CD4-positive, alpha-beta T cell treated with Interleukin-17A for 4 hours (primary cell): ENCODE data around the gene DPH2.

ENCODE experiments used
- DNase-seq: peaks from one replicate; pipeline ENCODE4 v3.0.0-alpha.2; 2020; ENCODE audit warnings: mixed read lengths

Gene DPH2, protein sequence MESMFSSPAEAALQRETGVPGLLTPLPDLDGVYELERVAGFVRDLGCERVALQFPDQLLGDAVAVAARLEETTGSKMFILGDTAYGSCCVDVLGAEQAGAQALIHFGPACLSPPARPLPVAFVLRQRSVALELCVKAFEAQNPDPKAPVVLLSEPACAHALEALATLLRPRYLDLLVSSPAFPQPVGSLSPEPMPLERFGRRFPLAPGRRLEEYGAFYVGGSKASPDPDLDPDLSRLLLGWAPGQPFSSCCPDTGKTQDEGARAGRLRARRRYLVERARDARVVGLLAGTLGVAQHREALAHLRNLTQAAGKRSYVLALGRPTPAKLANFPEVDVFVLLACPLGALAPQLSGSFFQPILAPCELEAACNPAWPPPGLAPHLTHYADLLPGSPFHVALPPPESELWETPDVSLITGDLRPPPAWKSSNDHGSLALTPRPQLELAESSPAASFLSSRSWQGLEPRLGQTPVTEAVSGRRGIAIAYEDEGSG

DNA sequence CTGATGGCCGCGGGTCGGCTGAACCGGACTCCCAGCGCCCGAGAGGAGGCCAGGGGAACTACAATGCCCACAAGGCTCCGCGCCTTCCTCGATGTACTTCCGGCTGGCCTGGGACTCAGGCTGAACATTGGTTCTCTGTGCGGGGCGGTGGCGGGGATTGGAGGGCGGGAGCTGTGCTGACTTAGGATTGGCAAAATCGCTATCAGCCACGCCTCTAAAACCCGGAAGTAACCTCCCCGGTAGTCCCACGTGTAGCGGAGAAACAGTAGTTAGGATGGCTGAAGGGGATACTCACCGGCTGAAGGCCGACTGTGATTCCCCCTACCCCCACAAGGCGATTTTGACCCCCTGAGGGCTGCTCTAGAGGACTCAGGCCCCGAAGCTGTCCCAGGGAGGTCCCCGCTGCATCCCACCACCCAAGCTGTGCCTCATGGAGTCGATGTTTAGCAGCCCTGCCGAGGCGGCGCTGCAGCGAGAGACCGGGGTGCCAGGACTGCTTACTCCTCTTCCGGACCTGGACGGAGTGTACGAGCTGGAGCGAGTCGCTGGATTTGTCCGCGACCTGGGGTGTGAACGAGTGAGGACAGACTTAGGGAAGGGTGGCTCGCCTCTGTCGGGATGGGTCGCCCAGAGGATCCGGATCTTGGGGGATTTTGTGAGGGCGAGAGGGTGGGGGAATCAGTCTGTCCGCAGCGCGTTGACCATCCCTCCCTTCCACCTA lies at the start of gene DPH2:
Gene DPH2 (plus strand): TSS at position 265 of the 721 bp plus-strand sequence. CDS start 166 bp downstream, at position 431.
- DNase-seq: peak; percentile 96

DNA sequence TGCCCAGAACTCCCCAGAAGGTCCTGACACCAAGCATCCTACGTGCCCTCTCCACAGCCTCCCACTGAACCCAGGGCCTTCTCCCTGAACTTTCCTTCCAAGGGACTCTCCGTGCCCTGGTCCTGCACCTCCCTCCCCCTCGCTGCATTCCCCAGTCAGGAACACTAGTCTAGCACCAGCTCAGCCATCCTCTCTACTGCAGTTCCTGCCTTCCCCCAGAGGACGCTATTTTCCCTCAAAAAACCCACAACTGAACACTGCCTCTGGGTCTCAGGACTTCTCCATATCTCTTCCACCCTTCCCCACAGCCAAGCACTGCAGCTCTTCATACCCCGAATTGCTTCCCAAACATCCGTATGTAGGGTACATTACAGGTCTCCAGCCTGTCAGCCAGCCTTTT lies 48.8 kb upstream of the DPH2 start:
- no peak for DNase-seq

DNA sequence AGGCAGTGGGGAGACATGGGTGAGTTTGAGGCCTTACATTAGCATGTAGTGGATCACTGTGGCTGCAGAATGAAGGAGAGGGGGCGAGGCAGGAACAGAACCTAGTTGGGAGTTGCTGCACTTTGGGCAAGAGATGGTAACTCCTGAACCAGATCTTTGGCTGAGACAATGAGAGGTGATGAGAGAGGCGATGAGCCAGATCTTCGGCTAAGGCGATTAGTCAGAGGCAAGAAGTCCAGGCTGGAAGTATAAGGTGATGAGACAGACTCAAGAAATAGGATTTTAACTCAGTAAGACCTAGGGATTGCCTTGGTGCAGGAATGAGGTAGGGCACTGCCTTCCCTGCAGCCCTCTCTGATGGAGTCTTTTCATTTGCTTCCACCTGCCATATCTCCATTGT lies 45.3 kb upstream of the DPH2 start:
- DNase-seq: no peak

DNA sequence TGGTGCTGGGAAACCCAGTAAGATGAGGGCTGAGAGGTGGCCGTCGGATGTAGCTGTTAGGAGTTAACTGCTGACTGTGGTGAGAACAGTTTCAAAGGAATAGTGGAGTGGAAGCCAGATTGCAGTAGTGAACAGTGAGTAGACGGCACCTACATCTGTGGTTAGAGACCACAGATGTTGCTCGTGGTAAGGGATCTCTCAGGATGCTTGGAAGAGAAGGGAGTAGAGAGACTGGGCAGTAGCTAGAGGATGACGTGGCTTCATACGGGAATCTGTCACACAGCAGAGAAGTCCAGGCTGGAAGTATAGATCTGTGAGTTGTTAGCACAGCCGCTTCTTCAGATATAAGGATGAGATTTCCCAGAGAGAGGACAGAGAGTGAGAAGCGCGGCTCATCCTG lies 44.0 kb upstream of the DPH2 start:
- DNase-seq: no peak

DNA sequence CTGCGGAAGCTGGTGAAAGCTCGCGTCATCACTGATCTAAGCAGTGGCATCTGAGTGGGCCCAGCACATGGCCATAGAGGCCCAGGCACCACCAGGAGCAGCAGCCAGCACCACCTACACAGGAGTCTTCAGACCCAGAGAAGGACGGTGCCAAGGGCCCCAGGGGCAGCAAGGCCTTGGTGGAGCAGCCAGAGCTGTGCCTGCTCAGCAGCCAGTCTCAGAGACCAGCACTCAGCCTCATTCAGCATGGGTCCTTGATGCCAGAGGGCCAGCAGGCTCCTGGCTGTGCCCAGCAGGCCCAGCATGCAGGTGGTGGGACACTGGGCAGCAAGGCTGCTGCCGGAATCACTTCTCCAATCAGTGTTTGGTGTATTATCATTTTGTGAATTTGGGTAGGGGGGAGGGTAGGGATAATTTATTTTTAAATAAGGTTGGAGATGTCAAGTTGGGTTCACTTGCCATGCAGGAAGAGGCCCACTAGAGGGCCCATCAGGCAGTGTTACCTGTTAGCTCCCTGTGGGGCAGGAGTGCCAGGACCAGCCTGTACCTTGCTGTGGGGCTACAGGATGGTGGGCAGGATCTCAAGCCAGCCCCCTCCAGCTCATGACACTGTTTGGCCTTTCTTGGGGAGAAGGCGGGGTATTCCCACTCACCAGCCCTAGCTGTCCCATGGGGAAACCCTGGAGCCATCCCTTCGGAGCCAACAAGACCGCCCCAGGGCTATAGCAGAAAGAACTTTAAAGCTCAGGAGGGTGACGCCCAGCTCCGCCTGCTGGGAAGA lies 39.5 kb upstream of the DPH2 start:
- peak; percentile 17 for DNase-seq

DNA sequence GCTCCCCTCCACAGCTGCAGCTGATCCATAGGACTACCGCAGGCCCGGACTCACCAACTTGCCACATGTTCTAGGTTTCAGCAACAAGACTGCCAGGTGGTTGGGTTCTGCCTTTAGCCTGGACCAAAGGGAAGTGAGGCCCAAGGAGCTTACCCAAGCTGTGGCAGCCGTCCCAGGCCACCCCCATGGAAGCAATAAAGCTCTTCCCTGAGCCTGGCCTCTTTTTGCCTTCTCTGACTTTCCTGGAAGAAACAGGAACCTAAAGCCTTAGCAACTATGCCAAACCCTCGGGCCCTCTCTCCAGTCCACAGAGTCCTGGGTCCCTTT lies 38.9 kb upstream of the DPH2 start:
- DNase-seq: no peak

DNA sequence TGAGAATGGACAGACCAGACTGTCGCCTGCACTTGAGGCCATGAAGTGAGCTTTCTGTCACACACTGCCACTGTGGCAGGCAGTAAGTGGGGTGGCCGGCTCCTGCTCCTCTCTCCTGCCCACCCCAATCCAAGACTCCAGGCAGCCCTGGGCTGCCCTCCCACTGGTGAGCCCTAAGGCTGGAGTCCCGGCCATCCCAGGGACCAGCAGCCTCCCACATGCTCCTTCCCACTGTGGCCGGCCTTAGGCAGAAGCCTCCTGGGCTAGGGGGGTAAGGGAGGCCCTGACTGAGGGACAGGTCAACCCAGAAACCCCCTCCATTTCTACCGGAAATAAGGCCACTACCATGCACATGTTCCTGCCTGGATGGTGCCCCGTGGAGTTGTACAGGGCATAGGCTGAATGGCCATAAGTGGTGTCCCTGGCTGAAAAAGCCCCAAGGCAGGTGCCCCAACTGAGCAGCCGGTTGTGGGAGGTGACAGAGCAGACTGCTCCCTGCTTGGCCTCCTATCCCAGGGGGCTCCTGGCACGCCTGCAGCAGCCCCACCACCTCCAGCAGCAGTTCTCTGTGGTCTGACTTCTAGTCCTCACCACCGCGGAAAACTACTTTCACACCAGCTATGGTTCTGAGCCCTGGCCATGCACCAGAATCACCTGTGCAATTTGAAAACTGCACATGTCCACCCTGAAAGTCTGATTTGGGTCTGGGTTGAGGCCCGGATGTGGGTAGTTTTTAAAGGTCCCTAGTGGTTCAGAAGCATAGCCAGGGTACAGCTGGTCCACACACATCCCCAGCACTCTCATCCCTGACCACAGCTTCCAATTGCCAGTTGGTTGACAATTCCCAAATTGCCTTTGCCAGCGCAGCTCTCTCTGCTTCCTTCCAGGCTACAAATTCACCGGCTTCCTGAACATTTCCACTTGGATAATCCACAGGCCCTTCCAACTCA lies 37.8 kb upstream of the DPH2 start:
- DNase-seq: no peak

DNA sequence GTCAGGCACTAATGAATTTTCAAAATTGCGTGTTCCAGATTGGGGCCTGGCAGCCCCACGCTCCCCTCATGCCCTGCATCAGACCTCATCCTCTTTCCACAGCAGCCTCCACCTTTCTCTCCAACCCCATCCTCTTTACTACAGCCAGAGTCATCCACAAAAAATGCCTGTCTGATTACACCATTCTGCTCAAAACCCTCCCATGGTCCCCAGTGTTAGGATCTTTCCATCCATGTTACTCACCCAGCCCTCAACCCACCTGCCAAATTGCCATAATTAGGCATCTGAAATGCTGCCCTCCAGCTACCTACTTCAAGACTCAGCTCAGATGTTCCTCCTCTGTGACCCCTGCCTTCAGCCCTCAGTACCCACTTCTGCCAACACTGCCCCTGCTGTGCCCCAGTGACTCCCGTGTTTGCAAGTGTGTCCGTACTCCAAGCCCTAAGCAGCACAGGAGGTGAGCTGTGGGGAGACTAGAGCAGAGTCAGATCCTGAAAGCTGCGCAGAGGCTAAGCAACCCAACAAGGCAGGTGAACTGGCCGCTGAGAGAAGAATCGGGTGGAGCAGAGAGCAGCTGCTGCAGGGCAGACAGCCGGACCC lies 36.9 kb upstream of the DPH2 start:
- DNase-seq: no peak

DNA sequence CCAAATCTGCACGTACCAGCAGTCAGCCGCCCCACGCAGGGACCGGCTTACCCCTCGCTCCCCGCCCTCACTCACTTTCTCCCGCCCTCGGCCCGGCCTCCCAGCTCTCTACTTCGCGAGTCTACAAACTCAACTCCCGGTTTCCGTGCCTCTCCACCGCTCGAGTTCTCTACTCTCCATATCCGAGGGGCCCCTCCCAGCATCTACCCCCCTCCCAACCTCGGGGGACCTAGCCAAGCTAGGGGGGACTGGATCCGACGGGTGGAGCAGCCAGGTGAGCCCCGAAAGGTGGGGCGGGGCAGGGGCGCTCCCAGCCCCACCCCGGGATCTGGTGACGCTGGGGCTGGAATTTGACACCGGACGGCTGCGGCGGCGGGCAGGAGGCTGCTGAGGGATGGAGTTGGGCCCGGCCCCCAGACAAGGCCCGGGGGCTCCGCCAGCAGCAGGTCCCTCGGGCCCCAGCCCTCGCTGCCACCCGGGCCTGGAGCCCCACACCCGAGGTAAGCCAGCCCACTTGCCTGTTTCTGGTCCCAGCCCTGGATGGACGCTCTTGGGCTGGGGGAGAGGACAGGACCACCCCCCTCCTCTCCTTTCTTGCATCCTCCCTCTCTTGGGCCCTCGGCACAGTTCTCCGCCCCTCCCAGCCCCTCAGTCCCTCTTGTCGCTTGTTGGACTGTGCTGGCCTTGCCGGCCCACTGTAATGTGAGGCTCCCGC lies 36.3 kb upstream of the DPH2 start, which contains the start of gene ARTN:
Gene ARTN (plus strand): TSS at position 416 of the 715 bp plus-strand sequence. CDS start 1,856 bp downstream, outside the sequence.
- DNase-seq: no peak

DNA sequence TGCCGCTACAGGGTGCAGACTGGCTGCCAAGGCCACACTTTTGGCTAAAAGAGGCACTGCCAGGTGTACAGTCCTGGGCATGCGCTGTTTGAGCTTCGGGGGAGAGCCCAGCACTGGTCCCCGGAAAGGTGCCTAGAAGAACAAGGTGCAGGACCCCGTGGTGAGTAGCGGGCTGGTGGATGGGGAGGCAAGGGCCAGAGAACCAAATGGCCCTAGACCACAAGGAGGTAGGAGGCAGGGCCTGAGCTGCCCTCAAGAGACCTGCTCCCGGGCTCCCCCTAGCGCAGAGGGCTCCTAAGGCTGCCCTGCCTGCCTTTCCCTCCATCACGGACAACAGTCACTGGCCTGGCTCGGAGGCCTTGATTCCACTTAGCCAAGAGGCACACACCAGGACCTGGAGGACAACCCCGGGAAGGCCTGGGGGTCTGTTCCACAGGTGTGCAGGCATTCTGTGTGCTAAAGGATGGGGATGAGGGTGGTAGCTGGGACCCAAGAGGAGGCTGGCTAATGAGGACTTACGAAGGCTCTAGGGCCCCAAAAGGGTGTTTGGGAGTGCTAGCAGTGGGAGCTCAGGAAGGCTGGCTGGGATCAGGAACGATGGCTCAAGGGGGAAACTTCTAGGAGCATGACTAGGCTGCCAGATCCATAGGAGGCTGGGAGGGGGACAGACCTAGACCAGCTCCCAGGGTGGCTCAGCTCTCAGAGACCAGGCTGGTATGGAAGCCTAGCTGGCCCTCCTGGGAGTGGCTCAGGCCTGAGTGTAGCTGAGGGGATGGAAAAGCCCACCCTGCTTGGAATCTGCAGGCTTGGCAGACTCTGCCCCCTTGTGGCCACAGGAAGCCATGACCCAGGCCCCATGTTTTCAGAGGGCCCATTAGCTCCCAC lies 35.5 kb upstream of the DPH2 start:
- DNase-seq: peak; percentile 59

DNA sequence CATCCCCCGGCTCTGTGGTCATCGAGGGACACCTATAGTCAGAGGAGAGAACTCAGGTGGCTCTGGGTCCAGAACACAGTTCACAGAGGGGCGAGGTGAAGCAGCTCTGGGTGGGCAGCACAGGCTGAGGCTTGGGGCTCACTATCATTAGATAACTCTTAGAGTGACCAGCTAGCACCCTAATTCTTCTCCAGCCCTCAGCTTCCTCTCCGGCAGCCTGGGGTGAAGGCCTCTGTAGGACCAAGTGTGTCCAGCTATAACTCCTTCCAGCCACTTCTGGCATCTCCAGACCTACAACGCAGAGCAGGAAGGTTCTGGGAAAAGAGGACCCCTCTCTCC lies 34.9 kb upstream of the DPH2 start:
- no peak for DNase-seq

DNA sequence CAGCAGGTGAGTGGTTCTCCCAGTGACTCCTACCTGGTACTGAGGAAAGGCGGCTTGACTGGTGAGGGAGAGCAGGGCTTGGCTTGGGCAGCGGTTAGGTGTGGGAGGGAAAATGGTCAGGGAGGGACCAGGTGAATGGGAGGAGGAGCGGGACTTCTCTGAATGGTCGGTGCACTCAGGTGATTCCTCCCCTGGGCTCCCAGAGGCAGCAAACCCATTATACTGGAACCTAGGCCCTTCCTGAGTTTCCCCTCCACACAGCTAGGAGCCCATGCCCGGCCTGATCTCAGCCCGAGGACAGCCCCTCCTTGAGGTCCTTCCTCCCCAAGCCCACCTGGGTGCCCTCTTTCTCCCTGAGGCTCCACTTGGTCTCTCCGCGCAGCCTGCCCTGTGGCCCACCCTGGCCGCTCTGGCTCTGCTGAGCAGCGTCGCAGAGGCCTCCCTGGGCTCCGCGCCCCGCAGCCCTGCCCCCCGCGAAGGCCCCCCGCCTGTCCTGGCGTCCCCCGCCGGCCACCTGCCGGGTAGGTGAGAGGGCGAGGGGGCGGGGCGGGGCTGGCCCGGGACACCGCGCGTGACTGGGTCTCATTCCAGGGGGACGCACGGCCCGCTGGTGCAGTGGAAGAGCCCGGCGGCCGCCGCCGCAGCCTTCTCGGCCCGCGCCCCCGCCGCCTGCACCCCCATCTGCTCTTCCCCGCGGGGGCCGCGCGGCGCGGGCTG lies 33.9 kb upstream of the DPH2 start:
- DNase-seq: no peak

DNA sequence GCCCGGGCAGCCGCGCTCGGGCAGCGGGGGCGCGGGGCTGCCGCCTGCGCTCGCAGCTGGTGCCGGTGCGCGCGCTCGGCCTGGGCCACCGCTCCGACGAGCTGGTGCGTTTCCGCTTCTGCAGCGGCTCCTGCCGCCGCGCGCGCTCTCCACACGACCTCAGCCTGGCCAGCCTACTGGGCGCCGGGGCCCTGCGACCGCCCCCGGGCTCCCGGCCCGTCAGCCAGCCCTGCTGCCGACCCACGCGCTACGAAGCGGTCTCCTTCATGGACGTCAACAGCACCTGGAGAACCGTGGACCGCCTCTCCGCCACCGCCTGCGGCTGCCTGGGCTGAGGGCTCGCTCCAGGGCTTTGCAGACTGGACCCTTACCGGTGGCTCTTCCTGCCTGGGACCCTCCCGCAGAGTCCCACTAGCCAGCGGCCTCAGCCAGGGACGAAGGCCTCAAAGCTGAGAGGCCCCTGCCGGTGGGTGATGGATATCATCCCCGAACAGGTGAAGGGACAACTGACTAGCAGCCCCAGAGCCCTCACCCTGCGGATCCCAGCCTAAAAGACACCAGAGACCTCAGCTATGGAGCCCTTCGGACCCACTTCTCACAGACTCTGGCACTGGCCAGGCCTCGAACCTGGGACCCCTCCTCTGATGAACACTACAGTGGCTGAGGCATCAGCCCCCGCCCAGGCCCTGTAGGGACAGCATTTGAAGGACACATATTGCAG lies 33.2 kb upstream of the DPH2 start:
- DNase-seq: peak; percentile 25

DNA sequence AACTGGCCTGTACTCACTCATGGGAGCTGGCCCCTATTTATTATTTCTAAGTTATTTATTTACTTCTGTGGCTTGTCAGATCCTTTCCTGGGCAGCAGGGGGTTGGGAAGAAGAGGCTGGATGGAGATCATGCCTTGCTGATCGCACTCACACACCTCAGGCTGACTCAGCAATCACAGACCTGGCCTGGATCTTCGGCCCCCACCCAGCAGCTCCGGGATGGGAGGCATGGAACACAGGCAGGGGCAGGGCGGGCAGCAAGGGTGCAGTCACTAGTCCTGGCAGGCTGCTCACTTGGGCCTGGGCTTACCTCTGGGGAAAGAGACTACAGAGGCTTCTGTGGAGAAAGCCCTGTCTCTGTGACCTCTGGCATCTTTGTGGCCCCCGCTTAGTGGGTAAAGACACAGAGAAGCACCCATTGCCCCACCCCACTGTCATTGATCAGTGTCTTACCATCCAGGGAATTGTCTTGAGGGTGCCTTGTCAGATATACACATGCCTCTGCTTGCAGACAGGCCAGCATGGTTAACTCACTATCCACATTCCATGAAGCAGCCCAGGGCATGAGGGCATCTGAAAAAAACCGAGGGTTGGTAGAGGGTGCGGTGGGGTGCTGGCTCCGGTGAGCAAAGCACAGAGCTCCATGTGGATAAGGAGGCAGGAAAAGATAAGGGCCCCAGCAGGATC lies 32.5 kb upstream of the DPH2 start:
- DNase-seq: no peak

DNA sequence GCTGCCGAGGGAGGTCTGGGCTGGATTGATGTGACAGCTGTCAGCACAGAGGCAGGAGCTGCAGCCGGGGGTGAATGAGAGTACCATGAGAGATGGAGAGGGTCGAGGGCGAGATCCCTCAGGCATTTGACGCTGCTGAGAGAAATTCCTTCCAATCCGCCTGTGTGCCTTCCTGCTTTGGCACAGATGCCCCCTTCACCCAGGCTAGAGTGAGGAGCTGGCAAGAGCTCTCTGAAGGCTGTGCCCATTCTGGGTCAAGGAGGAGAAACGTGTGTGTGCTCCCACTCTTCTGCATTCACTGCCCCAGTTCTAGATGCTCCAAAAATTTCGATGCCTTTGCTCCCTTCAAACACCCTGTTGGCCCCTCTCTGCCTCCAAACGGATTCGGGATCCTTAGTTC lies 31.4 kb upstream of the DPH2 start:
- no peak for DNase-seq

DNA sequence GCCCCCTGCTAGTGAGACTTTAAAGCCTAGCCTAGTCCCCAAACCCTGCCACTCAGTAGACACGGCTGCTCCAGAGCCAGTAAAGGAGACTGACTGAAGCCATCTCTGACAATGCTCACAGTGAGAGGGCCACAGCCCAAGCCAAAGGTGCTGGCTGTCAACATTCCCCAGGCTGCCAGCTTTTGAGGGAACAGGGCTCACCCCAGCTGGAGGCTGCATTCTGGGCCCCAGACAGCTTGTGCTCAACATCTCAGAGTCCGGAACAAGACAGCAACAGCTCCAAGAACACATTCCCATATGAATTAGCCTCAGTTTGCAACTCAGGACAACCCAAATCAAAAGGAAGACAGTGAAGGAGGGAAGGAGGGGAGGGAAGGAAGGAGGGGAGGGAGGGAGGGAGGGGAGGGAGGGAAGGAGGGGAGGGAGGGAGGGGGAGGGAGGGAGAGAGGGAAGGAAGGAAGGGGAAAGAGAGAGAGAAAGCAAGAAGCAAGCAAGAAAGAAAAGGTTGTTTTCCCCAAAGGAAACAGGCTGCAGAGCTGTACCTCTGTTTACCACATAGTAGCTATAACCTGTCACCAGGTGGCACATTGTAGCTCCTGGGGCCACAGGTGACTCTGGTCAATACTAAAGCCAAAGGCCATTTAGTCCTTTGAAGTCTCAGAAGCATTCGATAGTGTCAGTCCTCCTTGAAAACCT lies 30.8 kb upstream of the DPH2 start:
- DNase-seq: no peak

DNA sequence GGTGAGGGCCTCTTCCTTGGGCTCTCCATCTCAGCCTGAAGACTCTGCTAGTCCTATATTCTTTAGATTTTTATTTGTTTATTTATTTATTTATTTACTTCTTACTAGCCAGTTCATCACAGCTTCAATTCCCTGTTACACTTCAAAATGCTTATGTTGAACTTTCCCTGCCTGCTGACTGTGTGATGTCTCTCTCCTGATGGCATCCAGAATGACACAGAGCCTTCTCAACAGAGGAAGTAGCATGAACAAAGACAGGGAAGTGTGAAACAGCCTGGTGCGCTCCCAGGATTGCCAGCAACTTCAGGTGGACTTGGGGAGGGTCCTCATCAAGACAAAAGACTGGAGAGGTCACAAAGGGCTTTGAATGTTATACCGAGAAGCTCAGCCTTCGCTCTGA lies 27.4 kb upstream of the DPH2 start:
- DNase-seq: no peak

DNA sequence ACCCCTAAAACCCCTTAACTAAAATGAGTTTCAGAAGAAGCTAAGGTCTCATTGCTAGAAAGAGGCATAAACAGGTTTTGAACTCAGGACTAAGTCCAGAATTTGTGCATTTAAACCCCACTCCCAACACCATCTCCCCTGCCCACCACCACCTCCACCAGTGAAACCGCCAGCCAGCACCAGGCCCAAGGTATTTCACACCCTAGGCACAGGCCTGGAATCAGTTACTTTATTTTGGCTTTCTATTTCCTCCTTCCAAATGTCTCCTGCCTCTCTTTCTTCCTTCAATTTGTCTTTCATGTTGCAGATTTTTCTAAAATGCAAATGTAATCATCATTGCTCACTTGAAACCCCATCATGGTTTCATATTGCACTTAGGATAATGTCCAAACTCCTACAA lies 24.9 kb upstream of the DPH2 start:
- no peak for DNase-seq
